Suppressor macrophage (primary cell): Measurements from ENCODE around the gene TRMT10B.

Experiments
- DNase-seq, 4 experiments: peaks; one replicate each; pipeline ENCODE4 v3.0.0-alpha.2; 2020 to 2022
- total RNA-seq, 17 experiments: gene quantifications; one replicate each; lab custom pipeline; 2026; ENCODE audit warnings: mixed read lengths in 6 of 17, inconsistent platforms in 3 of 17; lab: John Stamatoyannopoulos, UW

The TRMT10B gene, protein sequence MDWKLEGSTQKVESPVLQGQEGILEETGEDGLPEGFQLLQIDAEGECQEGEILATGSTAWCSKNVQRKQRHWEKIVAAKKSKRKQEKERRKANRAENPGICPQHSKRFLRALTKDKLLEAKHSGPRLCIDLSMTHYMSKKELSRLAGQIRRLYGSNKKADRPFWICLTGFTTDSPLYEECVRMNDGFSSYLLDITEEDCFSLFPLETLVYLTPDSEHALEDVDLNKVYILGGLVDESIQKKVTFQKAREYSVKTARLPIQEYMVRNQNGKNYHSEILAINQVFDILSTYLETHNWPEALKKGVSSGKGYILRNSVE
- 0.85 to 7.0 (median 2.7) reads per million in 17 experiments for total RNA-seq

DNA sequence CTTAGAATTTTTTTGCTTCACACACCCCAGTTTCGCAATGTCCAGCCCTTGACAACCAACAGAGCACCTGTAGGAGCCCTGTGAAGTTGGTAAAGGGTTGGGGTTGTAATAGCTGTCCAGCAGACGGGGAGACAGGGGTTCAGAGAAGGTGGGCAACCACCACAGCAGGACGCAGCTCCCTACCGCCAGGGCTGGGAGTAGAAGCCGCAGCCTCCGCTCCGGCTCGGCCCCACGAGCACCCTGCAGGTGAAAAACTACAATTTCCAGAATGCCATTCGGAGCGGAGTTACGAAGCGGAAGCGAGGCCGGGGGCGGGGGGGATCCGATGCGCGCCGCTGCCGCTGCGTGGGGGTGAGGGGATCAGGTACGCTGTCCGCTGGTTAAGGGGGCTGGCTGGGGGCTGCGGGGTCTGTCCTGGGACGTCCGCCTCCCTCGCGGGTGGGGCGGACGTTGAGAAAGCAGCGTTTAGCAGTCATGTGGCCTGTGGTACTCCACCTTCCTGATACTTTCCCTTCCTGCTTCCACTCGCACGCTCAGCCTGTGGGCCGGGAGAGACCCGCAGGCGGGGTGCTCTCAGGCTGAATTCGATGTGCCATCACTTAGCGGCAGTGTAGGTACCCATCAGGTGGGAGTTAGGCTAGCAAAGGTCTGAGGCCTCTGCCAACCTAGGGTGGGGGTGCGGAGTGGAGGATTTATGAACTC lies at the start of gene TRMT10B:
Gene TRMT10B (plus strand): TSS at position 317 of the 702 bp plus-strand sequence. CDS start 8,127 bp downstream, outside the sequence.
- peak; percentile 70 to 89 (median 80) for DNase-seq

DNA sequence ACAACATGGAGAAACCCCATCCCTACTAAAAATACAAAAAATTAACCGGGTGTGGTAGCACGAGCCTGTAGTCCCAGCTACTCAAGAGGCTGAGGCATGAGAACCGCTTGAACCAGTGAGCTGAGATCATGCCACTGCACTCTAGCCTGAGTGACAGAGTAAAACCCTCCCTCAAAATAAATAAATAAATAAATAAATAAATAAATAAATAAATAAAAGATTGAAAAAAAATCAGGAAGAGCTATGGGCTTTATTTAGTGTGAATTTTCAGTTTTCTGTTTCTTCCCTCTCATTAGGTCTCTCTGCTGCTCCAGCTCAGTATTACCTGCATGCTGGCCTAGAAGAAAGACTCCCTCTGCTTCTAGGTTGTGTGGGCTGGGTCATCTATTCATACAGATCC lies 47.8 kb upstream of the TRMT10B start:
- no peak for DNase-seq

DNA sequence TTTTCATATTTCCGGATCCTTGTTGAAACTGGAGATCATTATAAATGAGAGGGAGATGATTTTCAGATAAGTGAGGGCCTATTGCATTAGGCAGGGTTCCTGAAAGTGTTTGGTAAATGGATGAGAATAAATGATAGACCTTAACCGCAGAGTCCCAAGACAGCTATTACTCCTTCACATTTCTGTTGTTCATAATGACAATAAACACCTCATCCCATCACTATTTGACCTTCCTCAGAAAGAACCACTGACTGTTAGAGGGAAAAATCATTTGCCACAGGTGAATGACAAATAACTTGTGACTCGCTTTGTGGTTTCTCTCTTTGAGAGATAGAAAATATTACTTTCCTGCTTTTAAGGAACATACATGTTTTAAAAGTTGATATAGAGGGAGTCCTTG lies 47.3 kb upstream of the TRMT10B start:
- no peak for DNase-seq

DNA sequence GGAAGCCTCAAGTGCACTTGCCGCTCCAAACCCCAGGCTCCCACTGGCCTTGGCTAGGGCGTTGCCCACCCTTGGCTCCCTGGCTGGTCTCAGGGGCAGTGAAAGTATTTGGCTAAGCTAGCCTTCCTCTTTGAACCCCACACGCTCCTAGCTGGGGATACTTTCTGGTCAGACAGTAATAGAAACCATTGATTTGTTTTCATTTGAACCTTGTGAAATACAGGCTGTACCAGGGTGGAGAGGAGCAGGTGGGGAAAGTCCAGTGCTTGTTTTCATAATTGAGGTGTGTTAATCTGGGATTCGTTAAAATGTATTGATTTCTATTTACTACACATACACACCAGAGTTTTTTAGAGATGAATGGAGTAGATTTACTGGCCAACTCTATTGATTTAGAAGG lies 45.9 kb upstream of the TRMT10B start:
- DNase-seq = no peak

DNA sequence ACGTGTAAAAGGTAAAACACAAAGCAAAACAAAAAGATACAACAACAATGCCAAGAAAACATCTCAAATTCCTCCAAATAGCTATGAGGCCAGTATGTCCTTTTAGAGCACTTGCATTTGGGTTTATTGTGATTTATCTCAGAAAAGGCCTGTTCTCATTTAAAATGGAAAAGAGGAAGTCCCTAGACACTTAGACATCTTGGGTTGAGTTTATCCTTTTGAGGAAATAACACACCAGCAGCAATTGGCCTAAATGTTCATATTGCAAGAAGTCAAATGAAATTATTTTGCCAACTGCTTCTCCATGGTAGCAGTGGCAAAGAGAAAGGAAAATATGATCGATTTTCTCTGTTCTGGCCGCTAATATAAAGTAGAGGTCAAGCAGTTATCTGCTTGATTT lies 43.6 kb upstream of the TRMT10B start:
- peak in 2 of 4 experiments; percentile 29 to 38 for DNase-seq

DNA sequence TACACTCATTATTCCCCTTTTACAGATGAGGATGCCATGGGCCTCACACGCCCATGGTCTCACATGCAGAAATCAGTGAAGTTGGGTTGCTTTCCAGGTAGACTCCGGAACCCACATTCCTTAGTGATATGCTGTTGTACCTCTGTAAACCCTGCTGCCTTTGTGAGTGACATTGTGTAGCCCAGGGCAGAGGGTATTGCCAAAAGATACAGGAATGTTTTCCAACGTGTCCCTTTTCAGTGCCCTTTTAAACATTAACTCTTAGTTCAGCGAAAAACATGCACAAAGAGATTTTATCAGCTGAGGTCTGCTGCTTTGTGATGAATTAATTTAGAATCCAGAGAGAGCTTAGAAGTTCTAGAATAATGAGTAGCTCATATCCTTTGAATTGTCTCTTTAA lies 38.3 kb upstream of the TRMT10B start:
- DNase-seq = no peak

DNA sequence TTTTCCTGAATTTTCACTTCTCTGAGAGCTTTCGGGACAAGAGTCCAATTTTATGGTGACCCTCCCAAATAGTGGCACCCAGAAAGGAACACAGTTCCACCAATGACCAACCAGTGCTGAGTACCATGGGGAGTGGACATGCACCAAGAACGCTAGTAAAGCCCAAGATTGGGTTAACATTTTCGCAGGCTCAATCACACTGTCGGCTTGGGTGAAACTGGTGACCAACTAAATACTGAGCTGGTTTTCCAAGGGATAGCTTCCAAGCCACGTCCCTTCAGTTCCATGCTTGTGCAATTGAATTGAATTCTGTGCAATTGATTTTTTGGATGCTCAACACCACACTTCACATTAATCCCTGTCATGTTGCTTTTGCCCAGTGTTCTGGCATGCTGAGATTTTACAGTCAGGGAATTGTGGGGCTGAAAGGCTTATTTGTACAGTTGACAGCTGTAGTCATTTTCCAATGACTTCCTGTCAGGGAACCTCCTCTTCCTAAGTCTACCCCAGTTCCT lies 37.6 kb upstream of the TRMT10B start:
- no peak for DNase-seq

DNA sequence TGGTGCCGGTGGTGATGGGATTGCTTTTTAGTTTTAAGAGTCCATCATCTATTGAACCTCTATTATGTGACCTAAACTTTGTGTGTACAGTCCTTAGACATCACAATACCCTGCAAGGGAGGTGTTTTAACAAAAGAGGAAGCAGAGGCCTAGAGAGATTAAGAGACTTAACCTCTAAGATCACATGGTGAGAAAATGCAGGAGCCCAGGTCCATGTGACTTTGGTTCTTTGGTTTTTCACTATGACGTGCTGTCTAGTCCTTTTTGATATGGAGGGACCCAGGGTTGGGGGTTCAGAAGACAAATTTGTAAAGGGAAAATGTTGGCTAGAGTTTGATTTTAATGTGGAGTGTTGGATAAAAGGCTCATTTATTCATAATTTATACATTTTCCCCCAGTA lies 34.1 kb upstream of the TRMT10B start:
- peak in 1 of 4 experiments; percentile 6 for DNase-seq

DNA sequence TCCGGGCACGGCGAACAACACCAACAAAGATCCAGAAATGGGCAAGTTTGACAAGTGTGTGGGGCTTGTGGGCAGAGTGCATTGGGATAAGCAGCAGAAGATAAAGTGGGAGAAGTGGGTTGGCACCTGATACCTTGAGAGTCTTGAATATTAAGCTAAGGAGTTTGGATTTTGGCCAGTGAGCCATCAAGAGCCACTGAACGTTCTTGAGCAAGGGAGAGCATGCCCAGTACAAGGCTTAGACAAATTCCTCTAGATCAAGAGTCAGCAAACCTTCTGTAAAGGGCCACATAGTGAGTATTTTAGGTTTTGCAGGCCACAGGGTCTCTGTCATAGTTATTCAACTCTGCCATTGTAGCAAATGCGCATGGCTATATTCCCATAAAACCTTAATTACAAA lies 26.6 kb upstream of the TRMT10B start:
- DNase-seq = no peak

DNA sequence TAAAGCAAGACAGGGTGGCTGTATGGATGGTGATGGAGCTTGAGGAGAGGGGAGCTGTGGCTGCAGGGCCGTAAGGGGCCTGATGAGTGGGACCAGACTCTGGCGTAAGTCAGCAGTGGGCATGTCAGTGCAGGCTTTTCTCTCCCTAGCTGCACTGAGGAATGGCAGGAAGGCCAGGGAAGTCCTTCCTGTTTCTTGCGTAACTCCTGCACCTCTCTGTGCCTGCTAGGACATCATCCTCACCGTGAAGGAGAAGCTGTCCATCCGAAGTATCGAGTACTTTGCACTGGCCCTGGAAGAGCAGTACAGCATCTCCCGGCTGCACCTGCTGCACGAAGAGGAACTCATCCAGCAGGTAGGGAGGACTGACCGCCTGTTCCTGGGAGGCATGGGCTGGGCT lies 24.1 kb upstream of the TRMT10B start:
- DNase-seq = no peak

DNA sequence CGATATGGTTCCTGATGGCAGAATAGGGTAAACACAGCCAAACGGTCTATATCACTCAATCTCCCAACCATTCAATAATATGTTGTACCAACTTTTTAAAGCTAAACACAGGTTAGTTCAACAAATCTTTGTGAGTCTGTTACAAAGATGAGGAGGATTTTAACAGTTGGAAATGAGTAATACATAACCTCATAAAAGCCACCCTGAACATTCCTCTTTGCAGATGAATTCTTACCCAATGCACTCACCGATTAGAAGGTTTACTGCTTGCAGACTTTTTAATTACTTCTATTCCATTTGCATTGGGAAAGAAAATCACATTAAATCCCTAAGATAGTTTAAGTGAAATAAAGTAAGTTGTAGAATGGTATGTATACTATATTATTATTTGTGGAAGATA lies 23.3 kb upstream of the TRMT10B start:
- DNase-seq = no peak

DNA sequence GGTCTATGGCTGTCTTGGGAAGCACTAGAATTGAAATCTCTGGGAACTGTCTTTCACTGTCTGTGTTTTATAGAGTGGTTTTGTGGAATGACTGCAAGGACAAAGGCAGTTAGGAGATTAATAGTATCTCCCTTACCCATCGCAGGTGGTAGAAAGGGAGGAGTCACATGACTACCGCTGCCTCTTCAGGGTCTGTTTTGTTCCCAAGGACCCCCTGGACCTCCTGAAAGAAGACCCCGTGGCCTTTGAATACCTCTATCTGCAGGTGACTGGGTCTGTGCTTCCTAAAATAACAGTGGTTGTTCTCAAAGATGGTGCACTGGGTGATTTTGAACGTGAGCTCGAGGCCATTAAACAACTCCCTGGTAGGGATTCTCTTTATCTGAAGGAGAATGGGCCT lies 22.8 kb upstream of the TRMT10B start:
- no peak for DNase-seq

DNA sequence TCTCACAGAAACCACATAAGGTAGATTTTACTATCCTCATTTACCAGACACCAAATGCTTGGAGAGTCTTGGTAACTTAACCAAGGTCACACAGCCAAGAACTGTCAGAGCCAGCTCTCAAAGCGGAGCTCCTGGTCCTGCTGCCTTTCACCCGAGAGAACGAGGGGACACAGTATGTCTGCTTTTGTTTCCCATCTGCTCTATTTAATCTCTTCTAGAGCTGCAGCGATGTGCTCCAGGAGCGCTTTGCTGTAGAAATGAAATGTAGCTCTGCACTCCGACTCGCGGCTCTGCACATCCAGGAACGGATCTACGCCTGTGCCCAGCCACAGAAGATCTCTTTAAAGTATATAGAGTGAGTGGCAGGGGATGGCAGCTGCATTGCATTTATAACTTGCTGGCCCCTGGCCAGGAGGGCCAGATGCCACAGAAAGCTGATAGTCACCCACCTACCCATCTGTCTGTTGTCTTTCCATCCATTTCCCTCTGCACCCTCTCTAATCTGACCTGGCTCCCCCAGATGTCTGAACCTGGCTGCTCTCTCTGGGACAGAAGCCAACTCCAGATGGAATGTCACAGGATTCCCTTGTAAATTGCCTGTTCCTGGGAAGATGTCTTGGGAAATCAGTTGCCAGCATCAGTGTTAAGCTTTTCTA lies 21.4 kb upstream of the TRMT10B start:
- DNase-seq = no peak

DNA sequence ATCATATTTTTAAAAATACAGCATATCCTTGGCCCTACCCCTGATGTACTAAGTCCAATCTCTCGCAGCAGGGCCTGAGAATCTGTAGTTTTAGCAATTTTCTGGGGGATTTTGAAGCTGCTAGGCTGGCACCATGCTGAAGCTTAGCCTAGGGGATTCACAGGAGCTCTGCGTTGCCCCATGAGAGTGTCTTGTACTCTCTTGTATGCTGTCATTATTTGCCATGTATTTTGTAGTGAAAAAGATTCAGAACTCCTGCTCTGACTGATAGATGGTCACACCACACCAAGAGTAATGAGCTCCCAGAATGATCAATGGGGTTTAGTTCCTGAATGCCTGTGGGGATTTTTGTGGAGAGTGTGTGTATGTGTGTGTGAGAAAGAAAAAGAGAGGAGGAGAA lies 20.7 kb upstream of the TRMT10B start:
- no peak for DNase-seq

DNA sequence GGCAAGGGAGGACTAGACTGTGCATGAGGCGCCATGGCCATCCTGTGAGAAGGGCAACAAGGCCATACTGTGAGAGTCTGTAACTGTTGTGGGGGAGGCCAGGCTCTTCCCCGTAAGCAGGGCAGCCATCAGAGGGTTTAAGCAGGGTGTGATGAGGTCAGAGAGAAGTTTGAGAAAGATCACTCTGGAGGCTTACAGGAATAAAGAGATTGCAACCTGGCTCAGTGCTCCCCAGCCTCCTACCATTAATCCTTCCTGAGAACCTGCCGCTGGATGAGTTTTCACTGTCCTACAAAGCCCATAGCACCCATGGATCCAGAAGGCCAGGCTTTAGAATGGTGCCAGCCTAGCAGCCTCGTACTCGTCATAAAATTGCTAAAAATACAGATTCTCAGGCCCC lies 14.4 kb upstream of the TRMT10B start:
- DNase-seq = no peak

DNA sequence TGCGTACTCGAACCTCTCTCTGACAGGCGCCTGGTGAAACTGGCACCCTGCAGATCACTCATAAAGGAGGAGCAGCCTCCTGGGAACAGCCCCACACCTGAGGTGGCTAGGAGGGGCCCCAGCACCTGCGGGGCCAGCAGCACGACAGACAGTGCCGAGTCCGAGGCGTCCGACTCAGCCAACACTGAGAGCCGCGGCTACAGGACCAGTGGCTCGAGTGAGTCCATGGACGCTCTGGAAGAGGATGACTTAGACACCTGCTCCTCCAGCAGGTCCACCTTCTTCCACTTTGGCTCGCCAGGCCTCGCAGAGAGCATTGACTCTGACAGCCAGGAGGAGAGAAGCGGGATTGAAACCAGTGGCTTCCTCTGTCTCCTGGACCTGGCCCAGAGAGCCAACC lies 13.5 kb upstream of the TRMT10B start:
- DNase-seq = no peak

DNA sequence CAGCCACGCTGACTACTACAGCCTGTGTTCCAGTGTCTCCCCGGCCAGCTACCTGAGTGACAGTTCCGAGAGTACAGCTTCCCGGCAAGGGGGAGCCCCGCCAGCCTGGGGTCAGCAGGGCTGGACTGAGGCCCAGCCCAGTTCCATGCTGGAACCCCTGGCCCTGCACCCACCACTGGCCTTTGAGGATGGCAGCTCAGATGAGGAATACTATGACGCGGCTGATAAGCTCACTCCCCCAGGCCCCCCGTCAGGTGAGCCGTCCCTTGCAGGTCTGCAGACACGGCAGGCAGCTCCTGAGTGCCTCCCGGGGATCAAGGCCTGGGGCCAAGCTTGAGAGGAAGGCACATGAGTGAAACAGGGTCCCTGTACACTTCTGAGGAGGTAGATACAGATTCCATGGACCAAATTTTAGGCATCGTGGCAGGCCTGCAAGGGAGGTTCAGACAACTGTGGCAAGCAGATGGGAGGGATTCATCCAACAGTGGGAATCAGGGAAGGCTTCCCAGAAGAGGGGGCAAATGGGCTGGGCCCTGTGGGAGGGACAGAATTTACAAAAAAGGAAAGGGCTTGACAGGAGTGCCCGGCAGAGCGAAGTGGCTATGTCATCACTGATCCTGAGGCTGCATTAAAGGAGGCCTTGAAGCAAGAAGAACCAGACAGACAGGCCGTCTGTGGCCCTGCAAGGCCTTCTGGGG lies 12.8 kb upstream of the TRMT10B start:
- no peak for DNase-seq

DNA sequence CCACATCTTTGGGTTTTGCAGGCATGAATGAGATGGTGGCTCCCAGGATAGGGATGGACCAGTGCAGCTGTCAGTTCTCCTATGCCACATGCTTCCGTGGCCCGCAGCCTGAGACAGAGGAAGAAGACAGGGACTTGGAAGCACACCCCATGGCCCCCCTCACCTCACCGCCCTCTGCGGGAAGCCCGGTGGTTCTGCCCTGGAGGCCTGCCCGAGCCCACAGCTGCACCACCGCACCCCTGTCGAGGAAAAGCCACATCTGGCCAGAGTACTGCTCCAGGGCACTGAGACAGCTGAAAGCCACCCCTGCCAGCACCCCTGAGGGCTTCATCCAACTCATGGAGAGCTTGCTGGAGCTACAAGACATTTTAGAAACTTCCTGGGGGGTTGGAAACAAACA lies 7.6 kb upstream of the TRMT10B start:
- no peak for DNase-seq

DNA sequence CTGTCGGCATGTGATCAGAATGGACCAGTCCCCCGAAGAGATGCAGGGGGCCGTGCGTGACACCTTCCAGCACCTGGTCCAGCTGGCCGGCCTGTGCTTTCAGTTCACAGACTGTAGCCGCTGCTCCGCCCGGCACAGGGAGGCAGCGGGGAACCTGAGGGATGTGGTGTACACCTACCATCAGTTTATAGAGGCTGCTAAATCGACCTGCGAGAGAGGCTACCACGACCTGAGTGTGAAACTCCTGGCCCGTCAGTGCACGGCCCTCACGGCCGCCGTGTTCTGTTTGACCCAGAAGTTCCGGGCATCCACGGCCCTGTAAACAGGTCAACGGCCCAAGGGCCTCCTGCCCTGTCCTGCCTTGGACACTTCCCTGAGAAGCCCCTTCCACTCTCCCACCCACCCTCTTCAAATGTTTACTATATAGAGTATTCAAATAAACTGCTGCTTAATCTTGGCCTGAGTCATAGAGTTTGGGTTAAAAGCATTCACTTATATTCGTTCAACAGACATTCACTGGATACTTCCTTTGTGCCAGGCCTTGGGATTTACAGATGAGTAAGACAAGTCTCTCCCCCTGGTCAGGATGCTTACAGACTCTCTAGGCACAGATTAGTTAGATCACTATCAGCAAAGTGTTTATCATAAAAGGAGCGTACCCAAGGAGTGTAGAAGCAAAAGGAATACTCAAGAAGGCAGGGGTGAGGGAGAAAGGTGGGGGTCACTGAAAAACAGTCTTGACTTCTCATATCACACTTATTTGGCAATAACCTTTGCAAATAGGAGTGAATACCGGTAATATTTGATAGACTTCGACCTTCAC lies 6.9 kb upstream of the TRMT10B start:
- DNase-seq = no peak

DNA sequence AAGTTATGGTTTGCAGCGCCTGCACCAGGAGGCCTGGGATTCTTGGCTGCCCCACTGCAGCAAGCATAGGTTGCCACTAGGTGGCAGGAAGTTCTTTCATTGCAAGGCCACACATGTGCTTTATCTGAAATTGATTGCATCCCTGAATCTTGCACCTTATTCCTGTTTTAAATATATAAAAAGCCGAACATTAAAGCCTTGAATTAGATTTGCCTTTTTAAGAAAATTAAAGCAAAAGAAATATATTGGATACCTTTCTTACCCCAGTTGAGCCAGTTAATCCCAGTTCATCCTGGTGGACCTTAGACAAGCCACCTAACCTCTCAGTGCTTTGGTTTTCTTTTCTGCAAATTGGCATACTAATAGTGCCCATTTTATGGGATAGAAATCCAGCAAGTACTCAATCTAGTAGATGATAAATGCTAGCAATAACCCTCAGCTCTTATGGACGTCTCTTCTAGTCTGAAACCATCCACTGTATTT lies 6.3 kb upstream of the TRMT10B start:
- peak; percentile 72 to 80 (median 75) for DNase-seq

DNA sequence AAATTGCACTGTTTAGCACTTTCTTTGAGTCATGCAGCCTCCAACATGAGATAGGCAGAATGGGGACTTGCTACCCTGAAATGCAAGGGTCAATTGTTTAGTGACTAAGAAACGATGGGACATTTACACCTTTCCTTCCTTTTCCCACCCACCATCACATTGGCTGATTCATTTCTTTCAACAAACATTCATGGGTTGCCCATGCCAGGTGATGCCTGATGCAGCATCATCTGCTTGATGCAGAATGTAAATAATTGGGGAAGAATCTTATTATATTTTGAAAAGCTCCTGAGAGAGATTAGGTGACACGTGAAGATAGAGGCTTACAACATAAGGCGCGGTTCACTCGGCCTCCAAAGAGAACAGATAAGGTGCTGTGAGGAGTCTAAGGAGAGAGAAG lies 4.5 kb upstream of the TRMT10B start:
- DNase-seq = no peak

DNA sequence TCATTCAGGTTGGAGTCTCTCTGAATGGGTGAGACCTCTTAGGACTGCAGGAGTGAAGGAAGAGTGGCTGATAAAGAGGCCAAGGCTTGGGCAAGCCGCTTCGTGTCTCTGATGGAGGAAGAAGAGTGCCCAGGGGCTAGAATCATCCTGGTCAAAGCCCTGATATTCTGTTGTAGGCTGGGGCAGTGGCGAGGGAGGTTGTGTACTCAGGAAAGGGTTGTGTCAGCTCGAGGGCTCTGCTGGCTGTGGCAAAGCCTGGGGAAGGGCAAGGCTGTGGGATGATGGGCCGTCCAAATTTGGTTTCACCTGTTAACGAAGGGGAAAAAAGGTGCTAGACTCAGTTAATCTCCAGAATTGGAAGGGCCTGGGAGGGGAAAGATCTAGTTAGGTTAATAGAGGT lies 2.4 kb upstream of the TRMT10B start:
- DNase-seq = no peak
